Measurements from ENCODE around the gene SPDYE4. TPM values are rescaled to one million over a fixed set of nuclear protein-coding genes. Genes with fewer than 3 reads are reported as not detected.

Gene SPDYE4
- total RNA-seq, 2 donors from 2014 or later = 0.91 TPM; not detected in 1

GRCh38 chr17:8766731-8767130 lies 8.4 kb upstream of the SPDYE4 start:
- no peak for DNase-seq (ENCODE audit: low spot score)
- H3K27ac ChIP-seq = no peak overlapping the region
- intact Hi-C loops (cut with DNase I) = no loop called here

GRCh38 chr17:8762012-8762411 lies 3.7 kb upstream of the SPDYE4 start:
- no peaks in the 10 kb centered on the region for H3K36me3 ChIP-seq
- H3K27me3 ChIP-seq (replicated peaks; ENCODE audit: insufficient read depth) = no peaks in the 10 kb centered on the region
- H3K27ac ChIP-seq = no peak overlapping the region
- WGBS = 87% methylated on average over 8 of the region's 8 CpGs
- intact Hi-C loops (cut with DNase I) = no loop called here
- TF ChIP-seq POLR2AphosphoS5 (IDR thresholded peaks at IDR 0.05) = no peak
- no peak for TF ChIP-seq POLR2A (IDR thresholded peaks at IDR 0.05)
- TF ChIP-seq CTCF (IDR thresholded peaks at IDR 0.05) = no peak
- DNase-seq (ENCODE audit: low spot score) = no peak
- H3K9me3 ChIP-seq = no peaks in the 10 kb centered on the region
- H3K4me3 ChIP-seq = no peak overlapping the region
- H3K4me1 ChIP-seq (replicated peaks) = no peaks in the 10 kb centered on the region

More at GRCh38 chr17:8766731-8767130, 8.4 kb upstream of the SPDYE4 start:
- H3K36me3 ChIP-seq = no peaks in the 10 kb centered on the region
- H3K4me1 ChIP-seq (replicated peaks) = no peaks in the 10 kb centered on the region
- no peaks in the 10 kb centered on the region for H3K27me3 ChIP-seq (replicated peaks; ENCODE audit: insufficient read depth)
- H3K4me3 ChIP-seq = no peak overlapping the region
- TF ChIP-seq POLR2A (IDR thresholded peaks at IDR 0.05) (no peak), CTCF (IDR thresholded peaks at IDR 0.05) (no peak), POLR2AphosphoS5 (IDR thresholded peaks at IDR 0.05) (no peak)
- WGBS = 95% methylated on average over 2 of the region's 2 CpGs
- H3K9me3 ChIP-seq = no peaks in the 10 kb centered on the region

GRCh38 chr17:8757189-8757588 lies 1.2 kb downstream of the SPDYE4 start:
- intact Hi-C loops (cut with DNase I) = no loop called here
- Histone ChIP-seq H3K27me3 (replicated peaks; ENCODE audit: insufficient read depth) (no peaks in the 10 kb centered on the region), H3K4me1 (replicated peaks) (no peaks in the 10 kb centered on the region), H3K27ac (no peak overlapping the region), H3K4me3 (no peak overlapping the region), H3K9me3 (no peaks in the 10 kb centered on the region), H3K36me3 (no peaks in the 10 kb centered on the region)
- TF ChIP-seq POLR2A (IDR thresholded peaks at IDR 0.05) = no peak
- TF ChIP-seq CTCF (IDR thresholded peaks at IDR 0.05) = no peak
- no peak for TF ChIP-seq POLR2AphosphoS5 (IDR thresholded peaks at IDR 0.05)
- DNase-seq (ENCODE audit: low spot score) = no peak
- 83% methylated on average over 13 of the region's 13 CpGs for WGBS

- DNase-seq (ENCODE audit: low spot score) = no peak
- WGBS = 91% methylated on average over 12 of the region's 12 CpGs
Measured at GRCh38 chr17:8755590-8756255, 2.6 kb downstream of the SPDYE4 start.

More at GRCh38 chr17:8755590-8756255, 2.6 kb downstream of the SPDYE4 start:
- H3K27ac ChIP-seq = no peak overlapping the region
- TF ChIP-seq POLR2AphosphoS5 (IDR thresholded peaks at IDR 0.05) = no peak
- no peak for TF ChIP-seq CTCF (IDR thresholded peaks at IDR 0.05)
- no peak for TF ChIP-seq POLR2A (IDR thresholded peaks at IDR 0.05)
- no peaks in the 10 kb centered on the region for H3K4me1 ChIP-seq (replicated peaks)
- no peaks in the 10 kb centered on the region for H3K27me3 ChIP-seq (replicated peaks; ENCODE audit: insufficient read depth)
- no peaks in the 10 kb centered on the region for H3K36me3 ChIP-seq
- intact Hi-C loops (cut with DNase I) = no loop called here
- H3K4me3 ChIP-seq = no peak overlapping the region
- no peaks in the 10 kb centered on the region for H3K9me3 ChIP-seq

All from prostate gland (tissue), 2 donors.